Vagina (tissue), 2 donors: ENCODE measurements around the gene MAML3. TPM values are rescaled to one million over a fixed set of nuclear protein-coding genes. Genes with fewer than 3 reads are reported as not detected.

ENCODE experiments used
- DNase-seq, 2 donors: peaks; one replicate each; pipeline ENCODE4 v3.0.0-alpha.2; 2017; ENCODE audit errors: extremely low spot score in 2 of 2
- H3K27ac ChIP-seq: fragments of 200-600 bp; sonication (generic); one replicate; pipeline ENCODE4 v1.5.1; 2019
- H3K27me3 ChIP-seq: fragments of 200-600 bp; sonication (generic); one replicate; pipeline ENCODE4 v1.5.1; 2019
- H3K36me3 ChIP-seq, 2 donors: fragments of 200-600 bp; sonication (generic); one replicate each; pipeline ENCODE4 v1.5.1; 2017 to 2019
- H3K4me1 ChIP-seq: fragments of 200-600 bp; sonication (generic); one replicate; pipeline ENCODE4 v1.5.1; 2019
- H3K4me3 ChIP-seq, 2 donors: fragments of 200-600 bp; sonication (generic); 1 replicate in 1 of 2; 2 replicates in 1 of 2; pipeline ENCODE4 v1.5.1; 2016 to 2019
- H3K9me3 ChIP-seq: fragments of 200-600 bp; sonication (generic); one replicate; pipeline ENCODE4 v1.5.1; 2019
- POLR2A ChIP-seq, 2 donors: fragments of 450-650 bp; IDR thresholded peaks; one replicate each; pipeline ENCODE4 v1.6.1; 2017; ENCODE audit warnings: antibody characterized with exemption in 2 of 2, mild to moderate bottlenecking in 2 of 2, moderate library complexity in 2 of 2
- POLR2AphosphoS5 ChIP-seq, 2 donors: sonication (generic); formaldehyde crosslinking; IDR thresholded peaks; one replicate each; pipeline ENCODE4 v1.9.0; 2017; ENCODE audit warnings: antibody characterized with exemption in 2 of 2, mild to moderate bottlenecking in 2 of 2, low read depth in 1 of 2; ENCODE audit not compliant: insufficient read depth in 1 of 2
- intact Hi-C: fragments of 100-400 bp; cut with DNase I; formaldehyde crosslinking; loops from one replicate; pipeline ENCODE4 v1.15.1; 2023
- total RNA-seq: library from RNA; depleted of rRNA; stranded (reverse); fragments of >200 nt; gene quantifications from one replicate; pipeline ENCODE4 v1.2.3, GENCODE V29; 2016
- TF ChIP-seq, protein P1 (sequence below), 3 experiments: fragments of 450-650 bp in 2 of 3; fragments of 200-600 bp in 1 of 3; sonication (generic) in 1 of 3; IDR thresholded peaks; one replicate each; pipeline ENCODE4 v1.5.1; 2017 to 2019; ENCODE audit warnings: antibody characterized with exemption in 3 of 3, mild to moderate bottlenecking in 2 of 3, moderate library complexity in 2 of 3

MAML3 gene
- total RNA-seq, 1 donor from 2014 or later = 16.2 TPM

DNA sequence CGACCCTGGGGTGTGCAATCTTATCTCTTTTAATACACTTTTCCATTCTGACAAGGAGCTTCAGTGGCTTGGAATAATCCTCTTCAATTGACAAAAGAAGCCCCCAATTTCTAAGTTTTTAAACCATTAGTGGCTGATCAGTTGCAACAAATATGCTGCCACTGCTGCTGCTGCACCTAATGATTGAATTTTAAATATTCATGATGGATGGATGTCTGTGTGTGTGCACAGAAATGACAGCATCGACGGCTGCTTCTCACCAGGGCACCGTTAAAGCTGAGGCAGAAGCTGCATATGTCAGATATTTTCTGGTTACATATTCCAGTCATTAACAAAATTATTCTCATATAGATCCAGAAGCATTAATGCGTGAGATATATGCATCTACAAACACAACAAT lies 306.0 kb downstream of the MAML3 start:
- TF ChIP-seq, protein P1, sequence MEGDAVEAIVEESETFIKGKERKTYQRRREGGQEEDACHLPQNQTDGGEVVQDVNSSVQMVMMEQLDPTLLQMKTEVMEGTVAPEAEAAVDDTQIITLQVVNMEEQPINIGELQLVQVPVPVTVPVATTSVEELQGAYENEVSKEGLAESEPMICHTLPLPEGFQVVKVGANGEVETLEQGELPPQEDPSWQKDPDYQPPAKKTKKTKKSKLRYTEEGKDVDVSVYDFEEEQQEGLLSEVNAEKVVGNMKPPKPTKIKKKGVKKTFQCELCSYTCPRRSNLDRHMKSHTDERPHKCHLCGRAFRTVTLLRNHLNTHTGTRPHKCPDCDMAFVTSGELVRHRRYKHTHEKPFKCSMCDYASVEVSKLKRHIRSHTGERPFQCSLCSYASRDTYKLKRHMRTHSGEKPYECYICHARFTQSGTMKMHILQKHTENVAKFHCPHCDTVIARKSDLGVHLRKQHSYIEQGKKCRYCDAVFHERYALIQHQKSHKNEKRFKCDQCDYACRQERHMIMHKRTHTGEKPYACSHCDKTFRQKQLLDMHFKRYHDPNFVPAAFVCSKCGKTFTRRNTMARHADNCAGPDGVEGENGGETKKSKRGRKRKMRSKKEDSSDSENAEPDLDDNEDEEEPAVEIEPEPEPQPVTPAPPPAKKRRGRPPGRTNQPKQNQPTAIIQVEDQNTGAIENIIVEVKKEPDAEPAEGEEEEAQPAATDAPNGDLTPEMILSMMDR (IDR thresholded peaks at IDR 0.05) = no peak
- TF ChIP-seq POLR2AphosphoS5 (IDR thresholded peaks at IDR 0.05; ENCODE audit: insufficient read depth in 1 of 2, low read depth in 1 of 2) (no peak), POLR2A (IDR thresholded peaks at IDR 0.05) (no peak)
- Histone ChIP-seq H3K27me3 (no peaks in the 10 kb centered on the region), H3K9me3 (no peaks in the 10 kb centered on the region), H3K4me1 (no peaks in the 10 kb centered on the region), H3K4me3 (no peak overlapping the region), H3K36me3 (no peaks in the 10 kb centered on the region), H3K27ac (no peak overlapping the region)
- no peak for DNase-seq
- intact Hi-C loops = no loop called here

DNA sequence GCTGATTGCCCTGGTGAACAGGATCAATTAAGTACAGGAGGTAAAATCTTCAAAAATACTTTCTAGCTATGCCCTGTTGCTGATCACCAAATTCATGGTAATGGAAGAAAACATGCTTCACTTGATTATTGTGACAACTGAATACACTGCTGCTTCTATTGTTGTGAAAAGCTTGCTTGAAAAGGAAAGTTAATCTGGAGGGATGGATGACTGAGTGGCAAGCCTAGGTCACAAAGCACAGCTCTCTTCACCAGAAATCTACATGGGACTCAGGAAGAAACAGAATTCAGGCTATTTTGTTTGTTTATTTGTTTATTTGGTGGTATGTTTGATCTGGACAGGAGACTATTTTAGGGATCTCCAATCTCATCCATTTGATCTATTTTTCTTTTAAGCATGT lies 306.4 kb downstream of the MAML3 start:
- DNase-seq = no peak
- Histone ChIP-seq H3K4me3 (no peak overlapping the region), H3K27me3 (no peaks in the 10 kb centered on the region), H3K27ac (no peak overlapping the region), H3K4me1 (no peaks in the 10 kb centered on the region), H3K9me3 (no peaks in the 10 kb centered on the region), H3K36me3 (no peaks in the 10 kb centered on the region)
- intact Hi-C loops = no loop called here
- no peak for TF ChIP-seq POLR2AphosphoS5 (IDR thresholded peaks at IDR 0.05; ENCODE audit: insufficient read depth in 1 of 2, low read depth in 1 of 2)
- TF ChIP-seq, protein P1 (IDR thresholded peaks at IDR 0.05) = no peak
- no peak for TF ChIP-seq POLR2A (IDR thresholded peaks at IDR 0.05)

DNA sequence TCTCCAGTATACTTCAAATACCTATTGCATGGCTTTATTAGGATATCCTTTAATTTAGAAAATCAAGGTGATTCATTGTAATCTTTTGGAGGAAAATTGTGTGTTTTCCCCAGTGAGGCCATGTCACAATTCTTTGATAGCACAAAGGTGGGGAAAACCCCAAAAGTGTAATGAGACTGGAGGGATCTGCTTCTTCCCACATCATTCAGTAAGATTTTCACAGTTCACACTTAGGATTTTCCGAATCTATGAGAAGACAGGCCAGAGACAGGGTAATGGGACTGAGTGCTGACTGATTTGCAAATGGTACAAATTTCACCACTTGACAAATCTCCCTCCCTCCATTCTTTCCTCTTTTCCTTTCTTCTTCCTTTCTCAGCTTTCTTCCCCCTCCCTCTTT lies 307.2 kb downstream of the MAML3 start:
- Histone ChIP-seq H3K36me3 (no peaks in the 10 kb centered on the region), H3K27ac (no peak overlapping the region), H3K4me1 (no peaks in the 10 kb centered on the region), H3K27me3 (no peaks in the 10 kb centered on the region), H3K4me3 (no peak overlapping the region), H3K9me3 (no peaks in the 10 kb centered on the region)
- DNase-seq = no peak
- no peak for TF ChIP-seq POLR2AphosphoS5 (IDR thresholded peaks at IDR 0.05; ENCODE audit: insufficient read depth in 1 of 2, low read depth in 1 of 2)
- TF ChIP-seq, protein P1 (IDR thresholded peaks at IDR 0.05) = no peak
- TF ChIP-seq POLR2A (IDR thresholded peaks at IDR 0.05) = no peak
- intact Hi-C loops = no loop called here

DNA sequence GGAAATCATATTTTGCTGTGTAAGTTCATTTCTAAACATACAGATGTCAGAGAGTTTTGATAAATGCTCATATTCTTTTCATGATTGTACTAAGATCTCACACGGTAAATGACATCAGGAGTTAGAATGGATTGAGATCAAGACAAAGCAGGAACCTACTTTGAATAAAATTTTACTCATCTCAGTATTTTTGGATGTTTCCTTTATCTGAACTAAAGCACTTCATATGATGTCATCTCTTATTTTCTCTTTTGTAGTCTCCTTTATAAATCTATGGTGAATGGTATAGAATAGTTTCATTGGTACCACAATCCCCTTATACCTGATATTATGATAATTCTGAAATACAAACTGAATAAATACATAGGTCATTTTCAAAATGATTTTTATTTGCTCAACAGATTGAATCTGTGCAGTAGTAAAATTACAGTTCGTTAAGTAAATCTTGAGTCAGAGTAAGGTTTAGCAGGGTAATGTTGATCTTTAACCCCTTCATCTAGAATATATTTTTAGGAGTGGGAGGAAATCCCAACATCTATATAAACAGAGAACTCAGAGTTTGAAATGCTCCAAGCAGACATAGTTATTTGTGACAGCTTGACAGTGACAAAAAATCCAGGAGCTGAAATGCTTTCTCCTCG lies 308.4 kb downstream of the MAML3 start:
- TF ChIP-seq POLR2A (IDR thresholded peaks at IDR 0.05) (no peak), POLR2AphosphoS5 (IDR thresholded peaks at IDR 0.05; ENCODE audit: insufficient read depth in 1 of 2, low read depth in 1 of 2) (no peak)
- TF ChIP-seq, protein P1 (IDR thresholded peaks at IDR 0.05) = no peak
- Histone ChIP-seq H3K27me3 (no peaks in the 10 kb centered on the region), H3K4me1 (no peaks in the 10 kb centered on the region), H3K36me3 (no peaks in the 10 kb centered on the region), H3K4me3 (no peak overlapping the region), H3K9me3 (no peaks in the 10 kb centered on the region), H3K27ac (no peak overlapping the region)
- intact Hi-C loops = no loop called here
- DNase-seq = no peak

DNA sequence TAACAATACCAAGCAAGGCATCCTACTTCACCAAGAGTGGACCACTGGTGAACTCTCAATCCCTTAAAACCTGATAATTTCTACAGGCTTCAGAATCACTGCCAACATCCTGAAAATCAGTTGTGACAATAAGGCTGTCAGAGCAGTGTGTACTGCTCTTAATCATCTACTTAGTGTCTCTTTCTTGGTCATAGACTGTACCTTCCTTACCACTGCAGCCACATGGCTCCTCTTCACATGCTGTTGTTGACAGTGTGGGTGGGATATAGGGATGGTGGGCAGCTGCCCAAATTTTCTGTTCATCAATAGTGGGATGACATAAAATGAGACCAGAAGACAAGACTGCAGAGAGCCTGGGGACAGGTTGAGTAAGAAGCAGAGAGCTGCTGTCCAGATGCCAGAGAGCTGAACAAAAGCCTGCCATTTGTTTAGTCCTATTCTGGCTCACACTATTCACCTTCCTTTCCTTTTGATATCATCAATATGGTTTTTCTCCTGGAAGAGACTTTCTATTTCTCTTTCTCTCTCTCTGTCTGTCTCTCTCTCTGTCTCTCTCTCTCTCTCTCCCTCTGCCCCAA lies 309.4 kb downstream of the MAML3 start:
- Histone ChIP-seq H3K4me3 (no peak overlapping the region), H3K27ac (no peak overlapping the region), H3K27me3 (no peaks in the 10 kb centered on the region), H3K36me3 (no peaks in the 10 kb centered on the region), H3K4me1 (no peaks in the 10 kb centered on the region), H3K9me3 (no peaks in the 10 kb centered on the region)
- DNase-seq = no peak
- no peak for TF ChIP-seq POLR2AphosphoS5 (IDR thresholded peaks at IDR 0.05; ENCODE audit: insufficient read depth in 1 of 2, low read depth in 1 of 2)
- no peak for TF ChIP-seq POLR2A (IDR thresholded peaks at IDR 0.05)
- TF ChIP-seq, protein P1 (IDR thresholded peaks at IDR 0.05) = no peak
- intact Hi-C loops = no loop called here
